ENCODE data around the gene LYZL2.

The LYZL2 gene

DNA sequence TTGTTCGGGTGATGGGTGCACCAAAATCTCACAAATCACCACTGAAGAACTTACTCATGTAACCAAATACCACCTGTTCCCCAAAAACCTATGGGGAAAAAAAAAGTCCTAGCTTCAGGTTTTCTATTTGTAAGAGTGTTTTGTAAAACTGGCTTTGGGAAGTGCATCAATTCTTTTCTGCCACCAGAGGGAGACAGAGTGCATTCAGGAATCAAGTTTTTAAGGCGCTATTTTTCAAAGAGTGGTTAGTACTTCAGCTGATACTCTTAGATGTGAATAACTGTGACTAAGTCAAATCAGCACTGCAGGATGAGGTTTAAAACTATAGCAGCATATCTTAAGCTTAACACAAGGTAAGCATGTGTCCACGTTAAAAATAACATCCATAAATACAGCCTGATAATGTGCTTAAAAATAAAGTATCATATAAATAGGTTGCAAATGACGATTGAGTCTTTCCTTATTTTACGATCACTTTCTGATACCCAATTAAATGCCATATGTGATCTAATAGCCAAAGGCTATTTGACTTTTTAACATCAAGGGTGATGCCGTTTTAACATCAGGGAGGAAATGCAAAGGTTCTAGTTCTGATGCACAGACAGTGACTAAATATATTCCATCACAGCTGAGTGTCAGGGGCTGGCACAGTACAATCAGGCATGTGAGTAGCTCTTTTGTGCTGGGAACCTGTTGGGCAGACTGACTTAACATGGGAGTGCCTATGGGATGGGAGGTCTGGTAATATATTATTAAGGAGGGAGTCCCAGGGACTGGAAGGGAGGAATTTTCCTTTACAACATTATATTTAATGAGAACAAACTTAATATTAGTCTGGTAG is 10.6 kb upstream of the LYZL2 start:
- Histone ChIP-seq H3K9me3 (ENCODE audit: insufficient read depth, low read depth, low read length) (no peaks in the 10 kb centered on the region), H3K27me3 (ENCODE audit: insufficient read depth, low read length) (no peaks in the 10 kb centered on the region), H3K9ac (ENCODE audit: low read length) (no peak overlapping the region), H2BK5ac (ENCODE audit: low read depth, low read length, poor library complexity) (no peak overlapping the region), H3K36me3 (ENCODE audit: control insufficient read depth in 1 of 2, insufficient read depth in 2 of 2, low read length in 2 of 2) (no peaks in the 10 kb centered on the region), H3K18ac (ENCODE audit: low read length) (no peak overlapping the region), H2AFZ (ENCODE audit: insufficient read depth, low read length, poor library complexity) (no peak overlapping the region), H4K8ac (ENCODE audit: low read depth, low read length) (no peak overlapping the region), H3K4me2 (ENCODE audit: low read length) (no peak overlapping the region), H3K23ac (ENCODE audit: low read length) (no peak overlapping the region), H4K91ac (ENCODE audit: low read depth, low read length) (no peak overlapping the region), H3K79me2 (ENCODE audit: control insufficient read depth, insufficient read depth, low read length, poor library complexity) (no peaks in the 10 kb centered on the region), H2BK12ac (ENCODE audit: low read length) (no peak overlapping the region), H3K4me3 (ENCODE audit: low read depth, low read length) (no peak overlapping the region), H3K27ac (ENCODE audit: low read depth, low read length) (no peak overlapping the region), H3K4me1 (ENCODE audit: control insufficient read depth in 1 of 2, insufficient read depth in 2 of 2, low read length in 2 of 2) (peaks cover 0 to 4% of the 10 kb centered on the region in 2 experiments), H3K4ac (ENCODE audit: low read depth, low read length) (no peak overlapping the region), H2BK120ac (ENCODE audit: insufficient read depth, low read length, poor library complexity) (no peak overlapping the region), H3K14ac (ENCODE audit: low read length) (no peak overlapping the region), H4K12ac (ENCODE audit: low read depth, low read length) (no peak overlapping the region), H2AK5ac (ENCODE audit: low read length) (no peak overlapping the region), H3K79me1 (ENCODE audit: low read length) (no peaks in the 10 kb centered on the region)
- peak in 1 of 2 donors; percentile 86 for DNase-seq
- no CpG with 5 or more reads among the region's 6 CpGs for WGBS (ENCODE audit: extremely low coverage, insufficient coverage, insufficient read length)

GRCh38 chr10:30637881-30638467 is 8.4 kb upstream of the LYZL2 start:
- no CpG with 5 or more reads among the region's 4 CpGs for WGBS (ENCODE audit: extremely low coverage, insufficient coverage, insufficient read length)
- H3K79me1 ChIP-seq (ENCODE audit: low read length), result no peaks in the 10 kb centered on the region
- peaks cover 0 to 4% of the 10 kb centered on the region in 2 experiments for H3K4me1 ChIP-seq (ENCODE audit: control insufficient read depth in 1 of 2, insufficient read depth in 2 of 2, low read length in 2 of 2)
- no peak overlapping the region for H3K4ac ChIP-seq (ENCODE audit: low read depth, low read length)
- H3K23ac ChIP-seq (ENCODE audit: low read length), result no peak overlapping the region
- no peak overlapping the region for H3K9ac ChIP-seq (ENCODE audit: low read length)
- no peaks in the 10 kb centered on the region for H3K36me3 ChIP-seq (ENCODE audit: control insufficient read depth in 1 of 2, insufficient read depth in 2 of 2, low read length in 2 of 2)
- no peak overlapping the region for H3K14ac ChIP-seq (ENCODE audit: low read length)
- no peak overlapping the region for H4K8ac ChIP-seq (ENCODE audit: low read depth, low read length)
- H3K27me3 ChIP-seq (ENCODE audit: insufficient read depth, low read length), result no peaks in the 10 kb centered on the region
- H2AFZ ChIP-seq (ENCODE audit: insufficient read depth, low read length, poor library complexity), result no peak overlapping the region
- no peak overlapping the region for H3K4me3 ChIP-seq (ENCODE audit: low read depth, low read length)
- H2BK12ac ChIP-seq (ENCODE audit: low read length), result no peak overlapping the region
- no peak overlapping the region for H2BK5ac ChIP-seq (ENCODE audit: low read depth, low read length, poor library complexity)
- no peaks in the 10 kb centered on the region for H3K9me3 ChIP-seq (ENCODE audit: insufficient read depth, low read depth, low read length)
- H4K91ac ChIP-seq (ENCODE audit: low read depth, low read length), result no peak overlapping the region
- no peak overlapping the region for H4K12ac ChIP-seq (ENCODE audit: low read depth, low read length)
- H3K79me2 ChIP-seq (ENCODE audit: control insufficient read depth, insufficient read depth, low read length, poor library complexity), result no peaks in the 10 kb centered on the region
- H2BK120ac ChIP-seq (ENCODE audit: insufficient read depth, low read length, poor library complexity), result no peak overlapping the region
- no peak overlapping the region for H2AK5ac ChIP-seq (ENCODE audit: low read length)
- H3K18ac ChIP-seq (ENCODE audit: low read length), result no peak overlapping the region
- DNase-seq, result peak; percentile 68 to 76
- no peak overlapping the region for H3K4me2 ChIP-seq (ENCODE audit: low read length)
- no peak overlapping the region for H3K27ac ChIP-seq (ENCODE audit: low read depth, low read length)

DNA sequence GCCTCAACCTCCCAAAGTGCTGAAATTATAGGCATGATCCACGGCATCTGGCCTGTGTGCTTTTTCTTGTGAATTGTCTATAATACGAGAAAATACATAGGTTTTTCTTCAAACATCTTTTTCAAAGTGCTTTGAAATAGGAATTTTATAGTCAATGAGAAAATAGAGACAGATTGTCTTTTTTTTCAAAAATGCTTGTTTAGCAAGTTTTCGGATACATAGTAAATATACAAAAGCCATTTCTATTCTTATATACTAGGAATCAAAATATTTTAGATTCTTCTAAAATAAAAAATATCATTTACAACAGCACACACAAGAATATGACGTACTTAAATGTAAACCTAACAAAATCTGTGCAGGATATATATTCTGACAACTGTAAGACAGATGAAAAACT is 1.6 kb upstream of the LYZL2 start:
- H3K23ac ChIP-seq (ENCODE audit: low read length), result no peak overlapping the region
- H2AFZ ChIP-seq (ENCODE audit: insufficient read depth, low read length, poor library complexity), result no peak overlapping the region
- H3K27ac ChIP-seq (ENCODE audit: low read depth, low read length), result no peak overlapping the region
- H3K9ac ChIP-seq (ENCODE audit: low read length), result no peak overlapping the region
- no peak overlapping the region for H2BK120ac ChIP-seq (ENCODE audit: insufficient read depth, low read length, poor library complexity)
- H4K8ac ChIP-seq (ENCODE audit: low read depth, low read length), result no peak overlapping the region
- H3K9me3 ChIP-seq (ENCODE audit: insufficient read depth, low read depth, low read length), result no peaks in the 10 kb centered on the region
- no peaks in the 10 kb centered on the region for H3K36me3 ChIP-seq (ENCODE audit: control insufficient read depth in 1 of 2, insufficient read depth in 2 of 2, low read length in 2 of 2)
- no peaks in the 10 kb centered on the region for H3K79me1 ChIP-seq (ENCODE audit: low read length)
- no peaks in the 10 kb centered on the region for H3K4me1 ChIP-seq (ENCODE audit: control insufficient read depth in 1 of 2, insufficient read depth in 2 of 2, low read length in 2 of 2)
- H2AK5ac ChIP-seq (ENCODE audit: low read length), result no peak overlapping the region
- H3K18ac ChIP-seq (ENCODE audit: low read length), result no peak overlapping the region
- no peak overlapping the region for H3K4me3 ChIP-seq (ENCODE audit: low read depth, low read length)
- no peak overlapping the region for H2BK12ac ChIP-seq (ENCODE audit: low read length)
- no CpG with 5 or more reads among the region's 4 CpGs for WGBS (ENCODE audit: extremely low coverage, insufficient coverage, insufficient read length)
- H2BK5ac ChIP-seq (ENCODE audit: low read depth, low read length, poor library complexity), result no peak overlapping the region
- no peaks in the 10 kb centered on the region for H3K79me2 ChIP-seq (ENCODE audit: control insufficient read depth, insufficient read depth, low read length, poor library complexity)
- no peak for DNase-seq
- H3K4me2 ChIP-seq (ENCODE audit: low read length), result no peak overlapping the region
- H4K12ac ChIP-seq (ENCODE audit: low read depth, low read length), result no peak overlapping the region
- H3K14ac ChIP-seq (ENCODE audit: low read length), result no peak overlapping the region
- no peak overlapping the region for H3K4ac ChIP-seq (ENCODE audit: low read depth, low read length)
- H4K91ac ChIP-seq (ENCODE audit: low read depth, low read length), result no peak overlapping the region
- no peaks in the 10 kb centered on the region for H3K27me3 ChIP-seq (ENCODE audit: insufficient read depth, low read length)

DNA sequence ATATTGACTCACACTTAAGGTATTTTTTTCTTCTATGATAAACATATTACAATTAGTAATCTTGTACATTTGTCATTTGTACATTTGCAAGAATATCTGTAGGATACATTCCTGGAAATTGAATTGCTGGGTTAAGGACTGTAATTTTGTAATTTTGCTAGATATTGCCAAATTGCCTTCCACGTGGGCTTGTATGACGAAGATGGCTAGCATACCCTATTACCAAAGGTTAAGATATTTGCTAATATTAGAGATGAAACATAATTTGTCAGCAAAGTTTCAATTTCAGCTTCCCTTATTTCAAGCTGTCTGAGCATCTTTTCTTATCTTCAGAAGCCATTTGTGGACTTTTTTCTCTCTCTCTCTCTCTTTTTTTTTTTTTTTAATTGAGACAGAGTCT is 1.0 kb upstream of the LYZL2 start:
- H2AK5ac ChIP-seq (ENCODE audit: low read length), result no peak overlapping the region
- H3K27me3 ChIP-seq (ENCODE audit: insufficient read depth, low read length), result no peaks in the 10 kb centered on the region
- H4K8ac ChIP-seq (ENCODE audit: low read depth, low read length), result no peak overlapping the region
- no peaks in the 10 kb centered on the region for H3K9me3 ChIP-seq (ENCODE audit: insufficient read depth, low read depth, low read length)
- H2BK120ac ChIP-seq (ENCODE audit: insufficient read depth, low read length, poor library complexity), result no peak overlapping the region
- no peaks in the 10 kb centered on the region for H3K79me2 ChIP-seq (ENCODE audit: control insufficient read depth, insufficient read depth, low read length, poor library complexity)
- peak in 1 of 2 donors; percentile 33 for DNase-seq
- no peak overlapping the region for H3K4me2 ChIP-seq (ENCODE audit: low read length)
- H3K14ac ChIP-seq (ENCODE audit: low read length), result no peak overlapping the region
- no peak overlapping the region for H4K12ac ChIP-seq (ENCODE audit: low read depth, low read length)
- H3K4me1 ChIP-seq (ENCODE audit: control insufficient read depth in 1 of 2, insufficient read depth in 2 of 2, low read length in 2 of 2), result no peaks in the 10 kb centered on the region
- H3K4ac ChIP-seq (ENCODE audit: low read depth, low read length), result no peak overlapping the region
- no CpG with 5 or more reads among the region's 2 CpGs for WGBS (ENCODE audit: extremely low coverage, insufficient coverage, insufficient read length)
- H2AFZ ChIP-seq (ENCODE audit: insufficient read depth, low read length, poor library complexity), result no peak overlapping the region
- no peaks in the 10 kb centered on the region for H3K36me3 ChIP-seq (ENCODE audit: control insufficient read depth in 1 of 2, insufficient read depth in 2 of 2, low read length in 2 of 2)
- H2BK5ac ChIP-seq (ENCODE audit: low read depth, low read length, poor library complexity), result no peak overlapping the region
- no peak overlapping the region for H4K91ac ChIP-seq (ENCODE audit: low read depth, low read length)
- H3K23ac ChIP-seq (ENCODE audit: low read length), result no peak overlapping the region
- no peak overlapping the region for H3K18ac ChIP-seq (ENCODE audit: low read length)
- no peak overlapping the region for H3K27ac ChIP-seq (ENCODE audit: low read depth, low read length)
- no peak overlapping the region for H3K4me3 ChIP-seq (ENCODE audit: low read depth, low read length)
- H2BK12ac ChIP-seq (ENCODE audit: low read length), result no peak overlapping the region
- no peak overlapping the region for H3K9ac ChIP-seq (ENCODE audit: low read length)
- no peaks in the 10 kb centered on the region for H3K79me1 ChIP-seq (ENCODE audit: low read length)
